HEK293T (cell line): ENCODE results near the gene FUT2.

ENCODE experiments used
- FOXK2 ChIP-seq: fragments of 450-650 bp; IDR thresholded peaks from 2 replicates; pipeline ENCODE4 v1.6.1; 2016; ENCODE audit warnings: mild to moderate bottlenecking
- FOXM1 ChIP-seq: fragments of 450-650 bp; IDR thresholded peaks from 2 replicates; pipeline ENCODE4 v1.6.1; 2017; ENCODE audit warnings: mild to moderate bottlenecking, borderline replicate concordance
- ZNF384 ChIP-seq: fragments of 450-650 bp; IDR thresholded peaks from 2 replicates; pipeline ENCODE4 v1.6.1; 2016

- TF ChIP-seq FOXM1 (no peak), FOXK2 (no peak), ZNF384 (no peak)
Measured at GRCh38 chr19:48678201-48678600, 17.6 kb upstream of the FUT2 start.
